ENCODE results near the gene C15orf61. TPM values are rescaled to one million over a fixed set of nuclear protein-coding genes. Genes with fewer than 3 reads are reported as not detected.

C15orf61 gene
- total and polyA plus RNA-seq, 2 of the 13 experiments (the other 11 are each of a cell fraction or from before 2014, with no cell fraction given) = 2.1 to 6.6 TPM

- TF ChIP-seq PCBP1 (IDR thresholded peaks at IDR 0.05; ENCODE audit: borderline replicate concordance, low read depth, low read length) = no peak
- TF ChIP-seq NFE2L2 (IDR thresholded peaks at IDR 0.05; ENCODE audit: low read length) = no peak
- TF ChIP-seq ZSCAN22 (CRISPR knock-in tag; IDR thresholded peaks at IDR 0.05) = 0 out of 2 replicates have a peak, but pooled peaks have one; percentile 59
- peak; percentile 57; the same call in 1 of the 2 replicates for TF ChIP-seq HOXD1 (CRISPR knock-in tag; IDR thresholded peaks at IDR 0.05)
- peak; percentile 51; the same call in 1 of the 2 replicates for TF ChIP-seq ELF3 (CRISPR knock-in tag; IDR thresholded peaks at IDR 0.05)
- no peak for TF ChIP-seq ZNF577 (CRISPR knock-in tag; IDR thresholded peaks at IDR 0.05; ENCODE audit: borderline replicate concordance, low read depth)
- no peak; the same call in 1 of the 2 replicates for TF ChIP-seq ZNF737 (CRISPR knock-in tag; IDR thresholded peaks at IDR 0.05; ENCODE audit: borderline replicate concordance)
- TF ChIP-seq ZIK1 (CRISPR knock-in tag; IDR thresholded peaks at IDR 0.05; ENCODE audit: borderline replicate concordance, low read depth) = peak; percentile 95
- no peak; the same call in 1 of the 2 replicates for TF ChIP-seq JUND (CRISPR knock-in tag; IDR thresholded peaks at IDR 0.05)
- TF ChIP-seq ARID5B (CRISPR knock-in tag; IDR thresholded peaks at IDR 0.05) = peak; percentile 60
- TF ChIP-seq ZFP1 (CRISPR knock-in tag; IDR thresholded peaks at IDR 0.05) = no peak
- TF ChIP-seq MTA3 (CRISPR knock-in tag; IDR thresholded peaks at IDR 0.05) = no peak
- peak; percentile 89 for TF ChIP-seq CHD2 (IDR thresholded peaks at IDR 0.05; ENCODE audit: low read depth, low read length)
- TF ChIP-seq AGO1 (IDR thresholded peaks at IDR 0.05; ENCODE audit: low read depth, low read length, poor library complexity, severe bottlenecking) = peak; percentile 63
- TF ChIP-seq ZNF569 (CRISPR knock-in tag; IDR thresholded peaks at IDR 0.05; ENCODE audit: borderline replicate concordance) = 0 out of 2 replicates have a peak, but pooled peaks have one; percentile 69
- peak; percentile 38; the same call in 1 of the 2 replicates for TF ChIP-seq TOE1 (CRISPR knock-in tag; IDR thresholded peaks at IDR 0.05)
- TF ChIP-seq ZNF260 (CRISPR knock-in tag; IDR thresholded peaks at IDR 0.05; ENCODE audit: borderline replicate concordance, low read depth) = peak; percentile 80; the same call in 1 of the 2 replicates
- TF ChIP-seq PTBP1 (IDR thresholded peaks at IDR 0.05; ENCODE audit: low read depth, low read length, poor library complexity, severe bottlenecking) = peak; percentile 65
- TF ChIP-seq E2F2 (CRISPR knock-in tag; IDR thresholded peaks at IDR 0.05; ENCODE audit: borderline replicate concordance) = 0 out of 2 replicates have a peak, but pooled peaks have one; percentile 42
These were observed at the start of gene C15orf61 (continued) for GRCh38 chr15:67521029-67521782.
